NCI-H1105 treated with DMSO at 0.1 percent for 48 hours (cell line): ENCODE results near the gene HOXA2.

Source experiments
- DNase-seq: peaks from one replicate; lab custom pipeline; 2025; lab: John Stamatoyannopoulos, UW

The HOXA2 gene

DNA sequence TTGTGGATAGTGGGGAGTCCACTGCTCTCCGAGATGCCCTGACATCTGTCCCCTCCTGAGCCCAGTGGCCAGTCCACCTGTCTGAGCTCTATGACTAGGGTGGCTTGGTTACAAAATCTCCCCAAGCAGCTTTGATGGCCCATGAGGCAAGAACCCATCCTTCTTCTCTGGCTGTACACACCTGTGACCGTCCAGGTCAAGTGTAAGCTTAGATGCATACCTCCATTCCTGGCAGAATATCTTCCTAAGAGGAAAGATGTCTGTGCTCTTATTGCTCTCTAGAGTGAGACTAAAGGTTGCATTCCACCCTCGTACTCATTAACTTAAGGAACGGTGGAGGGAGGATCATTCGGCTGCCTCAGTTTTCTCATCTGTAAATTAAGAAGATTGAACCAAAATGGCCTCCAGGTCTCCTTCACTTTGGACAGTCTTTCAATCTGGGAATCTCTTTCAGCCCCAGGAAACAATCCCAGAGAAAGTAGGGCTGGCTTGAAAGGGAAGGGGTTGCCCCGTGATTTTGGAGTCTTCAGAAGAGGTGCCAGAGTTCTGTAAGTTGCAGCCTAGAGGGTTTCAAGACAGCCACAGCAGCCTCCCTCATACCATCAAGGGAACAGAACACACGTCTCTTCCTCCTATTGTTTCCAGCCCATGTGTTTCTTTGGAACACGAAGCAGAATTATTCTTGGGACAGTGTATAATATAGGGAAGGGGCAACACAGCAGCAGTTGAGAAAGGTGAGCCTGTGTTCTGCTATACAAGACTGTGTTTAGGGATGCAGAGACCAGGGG, 22.6 kb upstream of the HOXA2 start:
- DNase-seq, result no peak

DNA sequence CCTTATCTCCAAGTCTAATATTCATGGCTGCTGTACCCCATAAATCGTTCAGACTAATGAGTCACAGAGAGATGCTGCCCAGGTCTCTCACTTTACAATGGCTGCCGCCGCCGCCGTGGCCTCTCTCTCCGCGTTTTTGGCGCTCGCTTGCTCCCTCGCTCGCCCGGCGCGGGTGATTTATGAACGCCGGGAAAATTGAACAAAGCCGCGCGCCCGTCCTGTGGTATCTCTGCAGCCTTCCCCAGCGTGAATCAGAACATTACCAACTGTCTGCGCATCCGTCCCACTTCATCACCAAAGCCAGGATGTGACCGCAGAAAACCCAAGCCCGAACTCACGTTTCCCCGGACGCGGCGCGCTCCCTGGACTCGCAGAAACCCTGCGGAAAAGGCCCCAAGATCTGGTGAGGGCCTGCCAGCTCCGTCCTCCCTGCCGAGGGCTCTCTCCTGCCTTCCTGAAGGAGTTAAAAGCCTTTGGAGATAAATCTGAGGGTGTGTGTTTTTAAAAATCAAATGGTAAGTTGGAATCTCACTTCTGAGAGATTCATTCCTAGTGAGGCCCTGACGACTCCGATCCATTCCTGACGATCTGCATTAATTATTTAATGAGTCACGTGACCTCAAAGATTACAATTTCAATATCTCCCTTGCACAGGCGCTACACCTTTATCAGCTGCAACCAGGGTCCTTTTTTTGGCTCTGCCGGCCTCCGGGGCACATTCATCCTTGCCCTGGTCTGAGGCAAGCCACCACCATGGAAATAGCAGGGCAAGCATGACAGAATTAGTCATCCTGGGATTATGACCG, 21.8 kb upstream of the HOXA2 start:
- no peak for DNase-seq

DNA sequence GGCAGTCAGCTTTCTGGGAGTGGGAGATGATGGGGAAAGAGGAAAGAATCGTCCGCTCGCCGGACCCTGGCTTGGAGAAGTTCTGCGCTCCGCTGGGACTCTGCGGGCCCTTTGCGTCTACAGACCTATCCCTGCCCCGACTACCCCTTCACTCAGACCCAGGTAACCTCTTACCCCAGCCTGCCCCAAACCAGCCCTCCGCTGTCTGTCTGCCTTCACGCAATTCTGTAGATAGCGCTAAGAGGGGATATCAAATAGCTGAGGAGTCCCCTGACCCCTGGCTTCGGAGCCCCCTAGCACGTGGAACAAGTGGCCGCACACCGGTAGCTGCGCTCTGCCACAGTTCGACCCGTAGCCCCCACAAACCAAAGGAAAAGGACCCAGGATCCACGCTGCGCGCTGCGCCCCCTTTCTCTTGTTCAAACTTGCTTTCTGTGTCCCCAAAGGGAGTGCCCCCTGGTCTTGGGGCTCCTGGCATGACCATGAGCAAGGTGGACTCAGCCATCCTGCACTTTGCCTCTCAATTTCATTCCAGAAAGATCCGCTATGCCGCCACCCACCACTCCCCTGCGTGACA, 21.1 kb upstream of the HOXA2 start:
- no peak for DNase-seq

DNA sequence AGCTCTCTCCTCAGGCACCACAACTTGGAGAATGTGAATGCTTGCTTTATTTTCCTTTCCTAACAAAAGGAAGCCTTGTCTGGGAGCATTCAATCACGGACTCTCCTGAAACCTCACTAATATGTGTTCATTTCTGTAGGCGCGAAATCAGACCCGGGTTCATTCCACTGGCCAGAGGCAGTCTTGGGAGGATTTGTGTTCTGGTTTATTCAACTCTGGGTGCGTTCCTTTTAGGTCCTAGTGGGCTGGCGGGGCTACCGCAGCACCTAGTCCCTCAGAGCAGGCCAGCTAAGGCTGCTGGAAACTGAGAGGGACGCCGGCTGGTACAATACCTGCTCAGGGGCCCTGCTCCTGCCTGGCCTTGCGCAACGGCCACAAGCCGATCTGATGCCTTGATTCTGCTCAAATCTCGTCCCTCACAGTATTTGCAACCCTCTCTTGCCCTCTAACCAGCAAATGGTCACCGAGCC, 20.6 kb upstream of the HOXA2 start:
- no peak for DNase-seq

DNA sequence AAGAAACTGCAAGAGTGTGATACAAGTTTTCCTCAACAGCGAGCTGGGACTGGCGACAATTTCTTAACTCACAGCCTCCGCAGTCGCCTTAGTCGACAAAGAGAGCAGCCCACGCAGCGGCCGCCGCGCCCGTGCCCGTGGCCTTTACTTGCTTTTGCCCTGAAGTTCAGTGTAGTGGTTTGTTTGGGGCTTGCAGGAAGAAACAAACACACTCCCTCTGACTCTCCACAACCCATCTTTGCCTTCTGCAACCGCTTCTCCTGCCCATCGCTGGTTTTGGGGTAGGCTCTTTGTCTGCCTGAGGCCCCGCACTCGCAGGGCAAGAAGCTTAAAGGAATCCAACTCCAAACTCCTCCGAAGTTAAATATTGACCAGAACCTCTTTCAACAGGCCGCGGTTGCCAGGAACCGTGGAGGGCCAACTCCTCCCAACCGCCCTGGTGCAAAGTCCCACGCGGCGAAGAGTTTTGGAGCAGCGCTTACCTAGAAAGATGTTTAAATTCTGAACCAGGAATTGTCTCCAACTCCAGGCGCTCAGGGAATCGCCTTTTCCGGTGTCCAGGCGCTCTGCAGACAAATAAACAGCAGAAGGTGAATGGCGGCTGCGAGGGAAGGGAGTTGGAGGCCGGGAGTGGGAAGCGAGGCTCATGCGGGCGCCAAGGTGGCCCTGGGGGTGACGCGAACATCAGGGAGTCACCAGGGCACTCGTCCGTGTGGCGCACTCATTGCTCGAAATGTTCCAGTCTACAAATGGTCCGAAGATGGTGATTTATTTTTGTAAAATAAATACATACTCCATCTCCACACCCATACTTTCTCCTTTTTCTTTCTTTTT, 19.8 kb upstream of the HOXA2 start:
- no peak for DNase-seq

DNA sequence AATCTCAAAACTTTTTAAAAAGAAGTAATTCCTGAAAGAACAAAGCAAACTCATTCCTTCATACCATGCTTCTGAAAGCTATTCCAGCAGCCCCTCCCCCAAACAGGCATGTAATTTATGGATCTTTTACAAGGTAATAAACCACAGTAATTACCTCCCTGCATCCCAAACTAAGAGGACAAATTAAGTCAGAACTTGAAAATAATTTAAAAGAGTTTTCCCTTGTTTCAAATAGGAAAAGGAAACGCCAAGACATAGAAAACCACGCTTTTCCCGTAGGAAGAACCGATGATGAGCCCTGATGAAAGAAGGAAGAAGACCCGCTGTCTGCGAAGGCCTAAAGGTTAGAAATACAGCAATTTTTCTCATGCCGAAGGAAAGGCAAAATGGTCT, 19.2 kb upstream of the HOXA2 start:
- no peak for DNase-seq

DNA sequence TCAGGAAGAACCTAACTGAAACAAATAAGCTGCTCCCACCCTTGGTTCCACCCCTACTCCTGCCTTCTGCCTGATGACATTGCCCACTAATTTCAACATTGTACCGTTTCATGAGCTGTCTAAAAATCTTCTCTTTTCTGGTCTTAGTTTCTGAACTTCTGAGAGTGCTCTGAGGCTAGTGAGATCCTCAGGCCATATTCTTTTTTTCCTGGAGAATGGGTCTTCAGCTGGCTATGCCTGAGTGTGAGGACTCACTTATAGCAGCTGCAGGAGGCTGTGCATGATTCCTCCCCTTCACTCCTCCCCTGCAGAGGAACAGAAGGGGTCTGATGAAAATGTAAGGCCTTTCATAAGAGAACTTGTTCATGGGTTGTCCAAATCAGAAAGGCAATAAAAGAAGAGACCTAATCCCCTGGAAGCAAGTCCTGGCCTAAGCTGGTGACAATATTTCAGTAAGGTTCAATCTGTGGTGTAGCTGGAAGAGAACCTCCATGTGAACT, 17.0 kb upstream of the HOXA2 start:
- DNase-seq, result no peak

DNA sequence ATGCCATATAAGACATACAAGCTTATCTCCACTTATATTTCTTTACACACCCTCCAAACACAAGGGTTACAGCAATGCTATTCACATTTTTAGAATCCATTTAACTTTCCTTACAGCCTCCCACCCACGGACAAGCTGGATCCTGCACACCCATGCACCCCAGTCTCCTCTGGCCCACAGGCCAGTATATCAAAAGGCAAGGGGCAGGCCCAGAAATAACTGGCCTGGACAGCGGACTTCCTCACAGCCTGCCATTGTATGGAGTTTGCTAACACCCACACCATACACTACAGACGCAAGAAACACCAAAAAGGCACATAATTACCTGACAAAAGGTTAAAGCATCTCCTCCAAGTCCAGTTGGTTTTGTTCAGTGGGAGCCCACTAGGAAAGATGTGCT, 16.1 kb upstream of the HOXA2 start:
- DNase-seq, result no peak

DNA sequence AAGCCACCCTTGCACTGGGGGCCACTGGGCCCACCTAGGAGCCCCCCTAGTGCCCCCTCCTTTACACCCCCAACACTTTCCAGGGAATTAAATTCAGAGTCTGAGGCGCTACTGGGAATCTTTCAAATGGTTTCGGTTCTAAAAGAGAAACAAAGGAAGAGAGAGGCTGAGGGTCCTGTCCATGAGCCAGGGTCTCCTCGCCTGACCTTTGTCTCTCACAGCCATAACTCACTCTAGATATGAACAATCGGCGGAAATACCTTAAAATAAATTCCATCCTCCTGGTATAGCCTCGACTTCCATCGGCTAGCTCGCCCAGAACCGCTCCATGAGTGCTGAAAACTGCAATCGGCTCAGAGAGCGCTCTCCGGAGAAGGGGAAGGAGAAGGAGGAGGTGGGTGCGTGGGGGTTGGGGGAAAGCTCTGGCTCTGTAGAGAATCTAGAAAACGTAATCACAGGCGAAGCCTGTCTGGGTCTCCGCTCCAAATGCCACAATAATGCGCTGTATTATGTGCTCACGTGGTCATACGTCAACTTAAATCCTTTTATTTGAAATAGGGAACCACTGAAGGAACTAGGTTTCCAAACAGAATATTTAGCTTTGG, 15.5 kb upstream of the HOXA2 start:
- DNase-seq, result no peak

DNA sequence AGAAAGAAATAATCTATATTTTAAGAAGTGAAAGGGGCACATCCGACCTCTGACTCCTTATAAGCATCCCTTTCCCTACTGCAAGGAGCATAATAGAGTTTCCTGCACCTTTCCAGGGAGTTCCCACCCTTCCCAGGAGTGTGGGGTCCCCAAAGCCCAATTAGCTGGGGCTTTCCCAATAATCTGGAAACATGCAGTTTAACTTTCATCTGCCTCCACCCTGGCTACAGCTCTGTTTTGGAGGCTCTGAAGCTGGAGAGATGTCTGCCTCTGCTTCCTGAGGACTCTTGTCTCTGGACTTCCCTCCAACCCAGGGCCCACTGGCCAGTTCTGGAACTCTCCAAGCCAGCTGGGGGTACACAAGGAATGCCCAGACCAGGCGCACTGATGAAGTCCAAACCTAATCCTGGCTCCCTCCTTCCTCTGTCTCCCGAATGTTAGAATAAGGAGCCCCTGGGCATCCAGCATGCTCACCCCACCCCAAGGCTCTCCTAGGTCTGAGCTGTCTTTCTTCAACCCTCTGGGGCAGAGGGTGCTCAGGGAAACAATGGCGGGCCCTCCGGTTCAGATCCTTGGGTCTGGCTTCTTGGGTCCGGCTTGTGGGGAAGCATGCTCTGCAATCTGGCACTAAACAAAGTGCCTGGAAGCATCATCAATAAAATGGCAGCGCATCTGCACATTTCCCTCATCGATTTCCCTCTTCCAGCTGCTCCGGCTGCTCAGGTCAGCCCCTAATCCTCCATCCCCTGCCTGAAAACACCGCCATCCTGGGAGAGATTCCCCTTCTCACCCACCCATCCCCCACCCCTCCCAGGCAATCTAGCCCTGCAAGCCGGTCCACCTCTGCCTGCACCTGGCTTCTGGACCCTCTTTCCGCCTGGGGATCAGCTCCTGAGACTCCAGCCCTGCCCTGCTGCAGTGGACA, 14.7 kb upstream of the HOXA2 start:
- DNase-seq, result no peak

DNA sequence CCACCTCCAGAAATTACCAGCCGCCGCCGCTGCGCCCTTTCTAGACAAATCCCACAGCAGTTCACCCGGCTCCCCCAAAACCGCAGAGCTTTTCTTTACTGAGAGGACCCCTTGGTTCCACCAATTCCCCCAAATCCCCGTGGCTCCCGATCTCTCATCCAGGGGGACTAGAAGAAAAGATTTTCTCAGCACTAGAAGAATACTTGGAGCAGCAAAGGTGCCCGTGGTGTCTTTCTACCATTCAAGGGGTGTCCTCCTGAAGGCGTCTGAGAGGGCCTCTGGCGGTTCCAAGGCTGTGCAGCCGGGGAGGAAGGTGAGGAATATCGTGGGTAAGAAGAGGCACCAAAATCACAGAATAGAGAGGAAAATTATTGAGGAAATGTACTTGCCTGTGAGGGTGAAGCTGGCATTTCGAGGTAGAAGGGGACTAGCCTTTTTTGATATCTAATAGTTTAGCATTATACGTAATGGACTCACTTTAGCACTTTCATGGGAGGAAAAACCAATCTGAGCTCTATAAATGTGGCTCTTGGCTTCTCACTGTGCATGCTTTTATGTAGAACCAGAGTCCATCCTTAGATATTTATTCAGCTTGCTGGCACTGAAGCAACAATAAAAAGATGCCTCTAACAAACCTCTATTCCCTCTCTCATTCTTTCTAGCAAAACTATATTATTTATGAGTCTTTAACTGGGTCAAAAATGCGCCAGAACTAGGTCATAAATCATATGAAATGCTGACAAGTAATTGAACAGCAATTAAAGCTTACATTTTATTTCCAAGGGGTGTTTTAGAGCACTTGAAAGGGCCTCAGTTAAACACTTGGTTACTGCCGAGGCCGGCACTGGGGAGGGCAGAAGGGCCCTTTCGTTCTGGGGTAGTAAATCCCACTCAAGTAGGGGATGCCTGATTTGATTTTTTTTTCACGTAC, 13.8 kb upstream of the HOXA2 start:
- DNase-seq, result peak; percentile 54

DNA sequence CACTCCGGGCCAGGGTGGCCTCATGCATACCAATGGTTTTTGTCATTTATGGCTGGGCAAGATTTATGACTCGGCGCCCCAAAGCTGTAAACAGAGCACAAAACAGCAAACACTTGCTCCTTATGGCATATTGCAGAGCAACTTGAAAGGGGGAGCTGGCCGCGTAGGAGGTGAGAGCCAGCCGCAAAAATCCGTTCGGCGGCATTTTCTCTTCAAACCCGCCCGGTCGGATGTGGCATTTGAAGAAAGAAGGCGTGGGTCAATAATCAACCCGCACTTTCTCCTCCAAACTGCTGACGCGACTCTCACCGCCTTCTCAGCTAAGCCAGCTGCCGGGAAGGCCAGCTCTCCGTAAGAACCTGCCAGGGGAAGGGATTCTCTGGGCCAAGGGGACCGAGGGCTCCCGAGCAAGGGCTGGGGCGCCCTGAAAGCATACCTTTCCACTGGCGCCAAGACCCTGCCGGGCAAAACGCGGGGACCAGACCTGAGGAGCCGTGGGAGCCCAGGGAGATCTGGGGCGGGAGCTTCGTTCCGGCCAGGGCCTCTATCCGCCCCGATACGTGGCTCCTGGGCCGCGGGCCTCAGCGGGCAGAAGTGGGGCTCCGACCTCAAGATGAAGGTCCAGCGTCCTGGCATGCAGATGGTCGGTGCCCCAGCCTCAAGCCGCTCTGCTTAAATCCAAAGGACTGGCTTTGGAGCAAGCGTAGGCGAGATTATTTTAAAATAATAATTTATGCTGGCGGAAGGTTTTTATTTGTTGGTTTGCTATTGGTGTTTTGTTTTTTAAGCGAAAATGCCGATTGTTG, 12.9 kb upstream of the HOXA2 start:
- DNase-seq, result no peak

DNA sequence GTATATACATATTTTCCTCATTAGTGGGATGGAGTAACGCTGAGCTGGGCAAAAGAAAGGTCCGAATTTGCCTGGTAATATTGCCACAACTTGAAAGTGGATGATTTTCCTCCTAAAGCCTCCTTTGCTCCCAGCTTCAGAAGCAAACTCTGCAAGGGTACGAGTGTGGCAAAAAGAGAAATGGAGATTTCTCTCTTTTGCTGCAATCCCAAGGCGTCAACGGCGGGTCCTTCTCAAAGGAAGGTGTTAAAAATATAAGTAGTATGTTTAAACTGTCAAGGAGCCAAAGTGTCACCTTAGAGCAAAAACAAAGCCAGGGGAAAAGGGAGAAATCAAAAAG, 12.4 kb upstream of the HOXA2 start:
- no peak for DNase-seq

DNA sequence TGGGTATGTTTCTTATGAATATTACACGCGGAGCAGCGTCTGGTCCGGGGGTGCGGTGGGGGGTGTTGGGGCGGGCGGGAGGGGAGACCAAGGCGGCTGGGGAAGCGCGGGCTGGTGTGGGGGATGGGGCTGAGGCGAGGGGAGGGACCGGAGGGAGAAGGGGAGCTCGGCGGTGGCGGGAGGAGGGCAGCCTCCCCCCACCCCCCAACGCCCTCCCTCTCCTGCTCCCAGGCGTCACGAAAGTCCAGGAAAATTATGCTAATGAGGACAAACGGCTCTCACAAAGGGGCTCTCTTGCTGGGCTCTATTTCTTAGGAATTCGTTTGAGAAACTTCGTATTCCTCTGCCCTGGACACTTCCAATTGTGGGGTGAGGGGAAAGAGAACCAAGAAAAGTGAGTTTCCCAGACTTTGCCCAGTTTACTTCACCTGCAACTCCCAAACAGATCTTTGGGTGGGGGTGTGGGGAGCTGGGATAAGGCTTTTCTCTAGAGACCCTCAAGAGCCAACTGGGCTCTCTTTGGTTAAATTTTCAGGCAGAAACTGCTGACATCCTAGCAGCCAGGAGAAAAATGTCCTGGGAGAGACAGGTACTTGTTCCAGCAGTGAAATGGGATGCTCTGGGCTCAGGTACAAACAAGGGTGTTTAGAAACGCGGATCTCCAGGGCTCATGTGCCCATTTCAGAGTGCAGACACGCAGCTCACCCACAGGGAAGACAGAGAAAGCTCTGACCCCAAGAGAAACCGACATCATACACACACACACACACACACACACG, 11.7 kb upstream of the HOXA2 start:
- DNase-seq, result peak; percentile 20

DNA sequence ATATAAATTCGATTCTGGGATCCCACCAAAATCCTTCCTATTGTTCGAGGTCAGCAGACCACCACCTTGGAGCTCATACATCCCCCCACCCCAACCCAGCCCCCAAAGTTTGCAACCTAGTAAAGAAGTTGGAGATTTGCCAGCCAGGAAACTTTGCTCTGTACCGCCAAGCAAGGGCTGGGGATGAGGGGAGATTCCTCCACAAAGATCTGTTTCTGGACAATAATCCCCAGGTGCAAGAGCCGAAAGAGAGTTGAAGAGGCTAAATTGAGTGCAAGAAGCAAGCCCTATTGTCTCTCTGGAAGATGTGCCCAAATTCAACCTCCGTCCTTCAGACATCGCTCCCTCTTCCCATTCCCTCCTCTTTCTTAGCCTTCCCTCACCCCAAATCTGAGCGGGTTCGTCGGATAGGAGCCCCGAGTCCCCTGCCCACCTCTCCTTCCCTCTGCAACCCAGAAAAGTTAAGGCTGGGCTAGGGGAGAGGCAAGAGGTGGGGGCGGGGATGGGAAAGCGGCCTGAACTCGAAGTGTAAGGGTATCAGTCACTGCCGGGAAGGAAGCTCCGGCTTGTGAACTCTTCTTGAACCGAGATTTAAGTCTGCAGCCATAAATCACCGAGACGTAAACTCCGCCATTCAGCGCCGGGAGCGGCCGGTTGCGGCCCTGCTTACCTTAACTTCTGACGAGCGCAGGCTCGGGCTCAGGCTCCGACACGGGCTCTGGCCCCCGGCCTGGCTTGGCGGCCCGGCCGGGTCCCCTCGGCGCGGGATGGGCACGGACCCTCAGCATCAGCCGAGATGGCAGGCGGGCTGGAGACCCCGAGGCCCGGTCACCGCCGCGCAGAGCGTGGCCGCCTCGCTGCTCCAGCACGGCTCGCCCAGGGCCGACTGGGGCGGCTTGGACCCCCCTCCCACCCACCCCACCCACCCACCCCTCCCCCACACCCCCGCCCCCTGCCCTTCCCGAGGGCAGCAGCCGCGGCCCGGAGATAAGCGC, 10.8 kb upstream of the HOXA2 start:
- peak; percentile 5 for DNase-seq

DNA sequence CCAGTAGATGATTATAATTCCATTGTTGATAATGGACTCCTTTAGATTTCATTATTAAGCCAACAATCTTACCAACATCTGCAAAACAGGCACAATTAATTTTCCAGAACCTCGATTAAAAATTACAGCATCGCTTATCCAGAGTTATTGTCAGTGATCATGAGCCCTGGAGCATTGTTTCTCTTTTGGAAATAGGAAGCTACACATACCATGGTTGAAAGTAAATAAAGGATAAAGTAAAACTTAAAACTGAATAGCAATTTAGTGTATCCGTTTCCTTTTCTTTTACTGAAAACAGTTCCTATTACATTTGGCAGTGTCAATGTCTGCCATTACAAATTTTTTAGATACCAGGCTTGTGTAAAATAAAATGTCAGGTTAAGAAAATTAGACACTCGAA, 9.9 kb upstream of the HOXA2 start:
- no peak for DNase-seq
